Activated CD4-positive, alpha-beta T cell treated with anti-CD3 and anti-CD28 coated beads, Interleukin-2, amount 10 ng/mL, durations not matched to agents 24 days and 14 days (primary cell): ENCODE measurements around the gene SLC23A3. TPM values are rescaled to one million over a fixed set of nuclear protein-coding genes. Genes with fewer than 3 reads are reported as not detected.
"Not testable (repeated sequence)": the region's sequence is repeated elsewhere in the genome, so short reads cannot be mapped to it uniquely, and the experiment has no call there.

Experiments used
- DNase-seq: peaks from one replicate; pipeline ENCODE4 v3.0.0; 2022
- H3K27ac Mint-ChIP-seq: one replicate; pipeline ENCODE4 v1.8.0; 2022; ENCODE audit warnings: mild to moderate bottlenecking, mixed read lengths
- H3K27me3 Mint-ChIP-seq: one replicate; pipeline ENCODE4 v1.8.0; 2022; ENCODE audit warnings: mixed read lengths
- H3K36me3 Mint-ChIP-seq: one replicate; pipeline ENCODE4 v1.8.0; 2022; ENCODE audit warnings: low read depth, mild to moderate bottlenecking, mixed read lengths
- H3K4me1 Mint-ChIP-seq: one replicate; pipeline ENCODE4 v1.8.0; 2021; ENCODE audit warnings: mixed read lengths
- H3K4me3 Mint-ChIP-seq: one replicate; pipeline ENCODE4 v1.8.0; 2022; ENCODE audit warnings: mild to moderate bottlenecking, moderate library complexity, mixed read lengths
- H3K9me3 Mint-ChIP-seq: one replicate; pipeline ENCODE4 v1.8.0; 2021; ENCODE audit warnings: mixed read lengths
- intact Hi-C: fragments of 100-400 bp; cut with micrococcal nuclease; formaldehyde crosslinking; loops from one replicate; pipeline ENCODE4 v1.15.1; 2023
- total RNA-seq: library from RNA; stranded (reverse); gene quantifications from 2 replicates; pipeline ENCODE4 v1.2.3, GENCODE V29; 2022

Gene SLC23A3
- total RNA-seq, 1 donor from 2014 or later, result 2.3 TPM

GRCh38 chr2:219209236-219210195, 39.7 kb upstream of the SLC23A3 start:
- peak; percentile 58 for DNase-seq
- Mint-ChIP-seq H3K4me3 (peak overlapping the region; percentile 26), H3K27me3 (no peaks in the 10 kb centered on the region), H3K27ac (peak overlapping the region; percentile 81), H3K9me3 (no peaks in the 10 kb centered on the region), H3K4me1 (peaks cover 41% of the 10 kb centered on the region), H3K36me3 (peaks cover 35% of the 10 kb centered on the region)
- intact Hi-C loops, result no loop called here

GRCh38 chr2:219207884-219208740, 38.3 kb upstream of the SLC23A3 start:
- H3K9me3 Mint-ChIP-seq, result no peaks in the 10 kb centered on the region
- H3K27me3 Mint-ChIP-seq, result no peaks in the 10 kb centered on the region
- peaks cover 25% of the 10 kb centered on the region for H3K36me3 Mint-ChIP-seq
- H3K27ac Mint-ChIP-seq, result peak overlapping the region; percentile 81
- intact Hi-C loops, result loop anchor here (1.0 kb wide), 1 partner anchor 37 kb away; the partner anchor contains the start of genes GLB1L and STK16
- H3K4me1 Mint-ChIP-seq, result peaks cover 36% of the 10 kb centered on the region
- DNase-seq, result peak; percentile 59
- peak overlapping the region; percentile 83 for H3K4me3 Mint-ChIP-seq

- H3K27ac Mint-ChIP-seq, result peak overlapping the region; percentile 92
These were observed 37.5 kb upstream of the SLC23A3 start for GRCh38 chr2:219207134-219207883.

GRCh38 chr2:219206328-219207133, 36.7 kb upstream of the SLC23A3 start, which contains the start of gene ZFAND2B:
Gene ZFAND2B (plus strand): TSS chr2:219206782. CDS start chr2:219206988, 206 bp downstream.
- H3K4me3 Mint-ChIP-seq, result peak within 1 kb of the TSS; percentile 83
- intact Hi-C loops, result loop anchor here (1.0 kb wide), 8 partner anchors 13 to 181 kb away; partner anchors contain the start of genes ANKZF1, ATG9A, DNAJB2 and DNPEP
- no peaks in the 10 kb centered on the region for H3K27me3 Mint-ChIP-seq
- peak within 1 kb of the TSS; percentile 92 for H3K27ac Mint-ChIP-seq
- H3K36me3 Mint-ChIP-seq, result peaks cover 20% of the 10 kb centered on the region
- no peaks in the 10 kb centered on the region for H3K9me3 Mint-ChIP-seq
- DNase-seq, result peak; percentile 99
- H3K4me1 Mint-ChIP-seq, result peaks cover 35% of the 10 kb centered on the region

More at GRCh38 chr2:219207134-219207883, 37.5 kb upstream of the SLC23A3 start:
- H3K9me3 Mint-ChIP-seq, result no peaks in the 10 kb centered on the region
- peaks cover 23% of the 10 kb centered on the region for H3K36me3 Mint-ChIP-seq
- DNase-seq, result peak; percentile 58
- H3K4me3 Mint-ChIP-seq, result peak overlapping the region; percentile 83
- peaks cover 36% of the 10 kb centered on the region for H3K4me1 Mint-ChIP-seq
- H3K27me3 Mint-ChIP-seq, result no peaks in the 10 kb centered on the region
- intact Hi-C loops, result loop anchor here (1.0 kb wide), 1 partner anchor 38 kb away; the partner anchor contains the start of genes GLB1L and STK16

DNA sequence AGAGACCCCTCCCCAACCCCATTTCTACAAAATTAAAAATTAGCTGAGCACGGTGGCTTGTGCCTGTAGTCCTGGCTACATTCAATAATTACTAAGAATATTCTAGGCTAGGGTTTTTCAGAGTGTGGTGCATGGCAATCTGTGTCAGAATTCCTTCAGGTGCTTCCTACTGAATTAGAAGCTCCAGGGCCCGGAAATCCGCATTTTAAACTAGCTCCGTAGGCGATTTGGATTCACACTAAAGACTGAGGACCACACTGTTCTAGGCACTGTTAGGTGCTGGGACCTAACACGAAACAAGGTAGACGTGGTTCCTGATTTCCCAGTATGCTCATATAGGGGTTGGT, 36.1 kb upstream of the SLC23A3 start:
- H3K9me3 Mint-ChIP-seq, result no peaks in the 10 kb centered on the region
- H3K36me3 Mint-ChIP-seq, result peaks cover 20% of the 10 kb centered on the region
- DNase-seq, result no peak
- H3K27ac Mint-ChIP-seq, result peak overlapping the region; percentile 92
- peaks cover 30% of the 10 kb centered on the region for H3K4me1 Mint-ChIP-seq
- H3K4me3 Mint-ChIP-seq, result peak overlapping the region; percentile 83
- intact Hi-C loops, result loop anchor here (1.0 kb wide), 7 partner anchors 13 to 181 kb away; partner anchors contain the start of genes ANKZF1, ATG9A, DNAJB2 and DNPEP
- H3K27me3 Mint-ChIP-seq, result no peaks in the 10 kb centered on the region

DNA sequence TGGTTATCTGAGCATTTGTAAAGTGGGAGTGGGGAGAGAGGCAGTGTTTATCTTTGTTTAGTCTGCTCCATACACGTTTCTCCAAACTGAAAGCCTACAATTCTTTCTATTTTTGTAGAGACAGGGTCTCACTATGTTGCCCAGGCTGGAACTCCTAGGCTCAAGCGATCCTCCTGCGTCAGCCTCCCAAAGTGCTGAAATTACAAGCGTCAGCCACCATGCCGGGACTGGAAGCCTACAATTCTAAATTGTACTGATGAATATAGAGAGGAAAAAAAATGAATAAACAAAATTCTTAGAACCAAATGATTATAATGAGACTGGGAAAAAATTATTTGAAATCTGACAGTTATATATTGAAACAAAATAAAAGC, 35.3 kb upstream of the SLC23A3 start:
- DNase-seq, result peak; percentile 41
- intact Hi-C loops, result no loop called here
- H3K36me3 Mint-ChIP-seq, result peaks cover 18% of the 10 kb centered on the region
- H3K9me3 Mint-ChIP-seq, result no peaks in the 10 kb centered on the region
- peak overlapping the region; percentile 25 for H3K27ac Mint-ChIP-seq
- peaks cover 30% of the 10 kb centered on the region for H3K4me1 Mint-ChIP-seq
- peak overlapping the region; percentile 83 for H3K4me3 Mint-ChIP-seq
- H3K27me3 Mint-ChIP-seq, result no peaks in the 10 kb centered on the region

GRCh38 chr2:219204425-219205164, 34.8 kb upstream of the SLC23A3 start:
- intact Hi-C loops, result no loop called here
- no peaks in the 10 kb centered on the region for H3K9me3 Mint-ChIP-seq
- H3K27ac Mint-ChIP-seq, result no peak overlapping the region
- H3K27me3 Mint-ChIP-seq, result no peaks in the 10 kb centered on the region
- peaks cover 24% of the 10 kb centered on the region for H3K4me1 Mint-ChIP-seq
- peak; percentile 53 for DNase-seq
- H3K4me3 Mint-ChIP-seq, result no peak overlapping the region
- H3K36me3 Mint-ChIP-seq, result peaks cover 14% of the 10 kb centered on the region

DNA sequence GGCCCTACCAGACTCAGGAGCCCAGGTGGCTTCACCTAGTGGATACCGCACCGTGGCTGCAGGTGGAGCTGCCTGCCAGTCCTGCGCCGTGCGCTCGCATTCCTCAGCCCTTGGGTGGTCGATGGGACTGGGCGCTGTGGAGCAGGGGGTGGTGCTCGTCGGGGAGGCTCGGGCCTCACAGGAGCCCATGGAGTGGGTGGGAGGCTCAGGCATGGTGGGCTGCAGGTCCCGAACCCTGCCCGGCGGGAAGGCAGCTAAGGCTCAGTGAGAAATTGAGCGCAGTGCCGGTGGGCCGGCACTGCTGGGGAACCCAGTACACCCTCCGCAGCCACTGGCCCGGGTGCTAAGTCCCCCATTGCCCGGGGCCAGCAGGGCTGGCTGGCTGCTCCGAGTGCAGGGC, 31.5 kb upstream of the SLC23A3 start:
- intact Hi-C loops, H3K36me3 Mint-ChIP-seq, H3K4me3 Mint-ChIP-seq, H3K9me3 Mint-ChIP-seq, H3K27me3 Mint-ChIP-seq, H3K27ac Mint-ChIP-seq, H3K4me1 Mint-ChIP-seq: not testable (repeated sequence)
- DNase-seq, result peak; percentile 49

DNA sequence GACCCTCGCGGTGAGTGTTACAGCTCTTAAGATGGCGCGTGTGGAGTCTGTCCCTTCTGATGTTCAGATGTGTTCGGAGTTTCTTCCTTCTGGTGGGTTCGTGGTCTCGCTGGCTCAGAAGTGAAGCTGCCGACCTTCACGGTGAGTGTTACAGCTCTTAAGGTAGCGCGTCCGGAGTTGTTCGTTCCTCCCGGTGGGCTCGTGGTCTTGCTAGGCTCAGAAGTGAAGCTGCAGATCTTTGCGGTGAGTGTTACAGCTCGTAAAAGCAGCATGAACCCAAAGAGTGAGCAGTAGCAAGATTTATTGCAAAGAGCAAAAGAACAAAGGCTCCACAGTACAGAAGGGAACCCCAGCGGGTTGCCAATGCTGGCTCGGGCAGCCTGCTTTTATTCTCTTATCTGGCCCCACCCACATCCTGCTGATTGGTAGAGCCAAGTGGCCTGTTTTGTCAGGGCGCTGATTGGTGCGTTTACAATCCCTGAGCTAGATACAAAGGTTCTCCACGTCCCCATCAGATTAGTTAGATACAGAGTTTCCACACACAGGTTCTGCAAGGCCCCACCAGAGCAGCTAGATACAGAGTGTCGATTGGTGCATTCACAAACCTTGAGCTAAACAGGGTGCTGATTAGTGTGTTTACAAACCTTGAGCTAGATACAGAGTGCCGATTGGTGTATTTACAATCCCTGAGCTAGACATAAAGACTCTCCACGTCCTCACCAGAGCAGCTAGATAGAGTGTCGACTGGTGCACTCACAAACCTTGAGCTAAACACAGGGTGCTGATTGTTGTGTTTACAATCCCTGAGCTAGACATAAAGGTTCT, 30.9 kb upstream of the SLC23A3 start:
- intact Hi-C loops, H3K4me1 Mint-ChIP-seq, H3K27me3 Mint-ChIP-seq, H3K36me3 Mint-ChIP-seq, H3K9me3 Mint-ChIP-seq: not testable (repeated sequence)
- Mint-ChIP-seq H3K4me3 (peak overlapping the region; percentile 69), H3K27ac (peak overlapping the region; percentile 77)
- DNase-seq, result peak; percentile 63

DNA sequence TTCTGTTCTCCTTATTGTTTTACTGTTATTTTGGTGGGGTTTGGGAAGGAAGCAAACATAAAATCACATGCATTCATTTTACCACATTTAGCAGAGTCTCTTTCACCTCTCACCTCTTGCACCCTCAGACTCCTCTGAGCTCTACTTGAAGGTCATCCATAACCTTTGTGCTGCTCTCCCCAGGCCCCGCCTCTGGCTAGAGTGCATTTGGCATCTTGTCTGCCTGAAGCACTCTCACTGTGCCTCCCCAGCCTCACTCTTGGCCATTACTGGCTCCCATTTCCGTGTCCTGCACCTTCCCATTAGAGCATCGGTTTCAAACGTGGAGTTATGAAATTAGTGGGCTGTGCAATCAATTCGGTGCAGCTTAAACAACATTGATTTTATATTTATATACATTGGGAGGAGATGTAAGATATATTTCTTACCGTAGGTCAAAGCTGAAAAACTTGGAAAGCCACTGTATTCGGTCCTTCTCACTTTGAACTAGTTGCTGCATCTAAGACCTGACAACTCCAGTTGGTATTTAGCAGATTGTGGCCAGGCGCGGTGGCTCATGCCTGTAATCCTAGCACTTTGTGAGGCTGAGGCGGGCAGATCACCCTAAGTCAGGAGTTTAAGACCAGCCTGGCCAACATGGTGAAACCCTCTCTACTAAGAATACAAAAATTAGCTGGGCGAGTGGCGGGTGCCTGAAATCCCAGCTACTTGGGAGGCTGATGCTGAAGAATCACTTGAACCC, 29.8 kb upstream of the SLC23A3 start:
- peak; percentile 53 for DNase-seq
- Mint-ChIP-seq H3K4me3 (no peak overlapping the region), H3K4me1 (peaks cover 5% of the 10 kb centered on the region), H3K36me3 (no peaks in the 10 kb centered on the region), H3K9me3 (no peaks in the 10 kb centered on the region), H3K27ac (no peak overlapping the region), H3K27me3 (peaks cover 5% of the 10 kb centered on the region)
- intact Hi-C loops, result no loop called here

DNA sequence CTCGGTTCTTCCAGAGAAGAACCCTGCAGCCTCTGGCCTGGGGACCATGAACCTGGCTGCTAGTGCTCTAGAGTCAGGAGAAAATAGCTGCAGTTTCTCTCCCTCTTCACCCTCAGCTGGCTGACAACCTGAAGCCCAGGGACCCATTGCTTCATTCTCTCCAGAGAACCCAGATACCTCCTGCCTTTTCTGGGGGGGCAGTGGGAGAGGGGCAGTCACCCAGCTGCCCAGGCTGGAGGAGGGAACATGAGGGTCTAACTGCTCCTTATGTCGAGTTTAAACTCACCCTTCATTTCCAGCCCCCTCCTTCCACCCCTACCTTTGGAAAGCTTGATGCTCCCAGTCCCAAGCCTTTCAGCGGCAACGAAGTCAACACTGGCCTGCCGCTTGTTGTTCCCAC, 29.1 kb upstream of the SLC23A3 start:
- Mint-ChIP-seq H3K36me3 (no peaks in the 10 kb centered on the region), H3K4me3 (no peak overlapping the region), H3K4me1 (peaks cover 5% of the 10 kb centered on the region), H3K9me3 (no peaks in the 10 kb centered on the region), H3K27me3 (peaks cover 5% of the 10 kb centered on the region), H3K27ac (no peak overlapping the region)
- intact Hi-C loops, result no loop called here
- DNase-seq, result peak; percentile 52
